Fibroblast of lung (primary cell): Measurements from ENCODE around the gene CMSS1. TPM values are rescaled to one million over a fixed set of nuclear protein-coding genes. Genes with fewer than 3 reads are reported as not detected.

Experiments
- DNase-seq, 2 donors: peaks; one replicate each; pipeline versions ENCODE4 v3.0.0 to v3.0.0-alpha.2; 2010; ENCODE audit warnings: low read depth in 2 of 2
- H2AFZ ChIP-seq: 2 replicates; pipeline ENCODE4 v1.5.1; 2012; ENCODE audit warnings: low read length, control low read depth, inconsistent platforms
- H3K27ac ChIP-seq: 2 replicates; pipeline ENCODE4 v1.5.1; 2011; ENCODE audit warnings: low read length, control low read depth; ENCODE audit not compliant: insufficient read depth
- H3K27me3 ChIP-seq: 2 replicates; pipeline ENCODE4 v1.5.1; 2011; ENCODE audit warnings: mild to moderate bottlenecking, low read length; ENCODE audit not compliant: control insufficient read depth, insufficient read depth
- H3K36me3 ChIP-seq: 2 replicates; pipeline ENCODE4 v1.5.1; 2011; ENCODE audit warnings: low read length; ENCODE audit not compliant: control insufficient read depth, insufficient read depth
- H3K4me1 ChIP-seq: 2 replicates; pipeline ENCODE4 v1.5.1; 2011; ENCODE audit warnings: low read length; ENCODE audit not compliant: control insufficient read depth, insufficient read depth; ENCODE audit errors: extremely low read depth
- H3K4me2 ChIP-seq: 2 replicates; pipeline ENCODE4 v1.5.1; 2011; ENCODE audit warnings: low read length, control low read depth; ENCODE audit not compliant: insufficient read depth; ENCODE audit errors: extremely low read depth
- H3K4me3 ChIP-seq, 4 experiments: fragments of 200-600 bp in 1 of 4; sonication (generic) in 1 of 4; replicated peaks in 1 of 4; 2 replicates each; pipeline ENCODE4 v1.5.1; 2011 to 2016; ENCODE audit warnings: low read length in 4 of 4, low read depth in 3 of 4, mild to moderate bottlenecking in 3 of 4, control low read depth in 2 of 4, inconsistent platforms in 1 of 4, mixed read lengths in 1 of 4; ENCODE audit not compliant: insufficient read depth in 1 of 4; ENCODE audit errors: control extremely low read depth in 1 of 4
- H3K79me2 ChIP-seq: 2 replicates; pipeline ENCODE4 v1.5.1; 2012; ENCODE audit warnings: mild to moderate bottlenecking, low read length, inconsistent platforms; ENCODE audit not compliant: control insufficient read depth, insufficient read depth
- H3K9ac ChIP-seq: 2 replicates; pipeline ENCODE4 v1.5.1; 2011; ENCODE audit warnings: mild to moderate bottlenecking, low read length, control low read depth; ENCODE audit not compliant: insufficient read depth
- H3K9me3 ChIP-seq: 2 replicates; pipeline ENCODE4 v1.5.1; 2012; ENCODE audit warnings: low read depth, low read length; ENCODE audit not compliant: control insufficient read depth, insufficient read depth
- H4K20me1 ChIP-seq: 2 replicates; pipeline ENCODE4 v1.5.1; 2011; ENCODE audit warnings: low read length; ENCODE audit not compliant: control insufficient read depth, insufficient read depth; ENCODE audit errors: extremely low read depth
- EZH2 ChIP-seq: IDR thresholded peaks from 2 replicates; pipeline ENCODE4 v1.5.1; 2012; ENCODE audit warnings: low read length, control low read depth, mild to moderate bottlenecking; ENCODE audit errors: missing control alignments
- polyA plus RNA-seq, 2 donors: library from polyadenylated mRNA; depleted of rRNA in 1 of 2; stranded (reverse) in 1 of 2; unstranded in 1 of 2; fragments of >200 nt; gene quantifications; 2 replicates each; pipeline ENCODE4 v1.2.1, GENCODE V29; 2011 to 2012; ENCODE audit warnings: missing spikeins in 1 of 2
- total RNA-seq: library from RNA; depleted of rRNA; stranded (reverse); fragments of >200 nt; gene quantifications from 2 replicates; pipeline ENCODE4 v1.2.1, GENCODE V29; 2014
- TF ChIP-seq, protein P1 (sequence below), 2 donors: IDR thresholded peaks in 1 of 2; conservative IDR thresholded peaks in 1 of 2; 1 replicate in 1 of 2; 2 replicates in 1 of 2; pipeline ENCODE4 v1.5.1; 2011 to 2012; ENCODE audit warnings: low read length in 2 of 2, control low read depth in 1 of 2, inconsistent platforms in 1 of 2, low read depth in 1 of 2, mild to moderate bottlenecking in 1 of 2

The CMSS1 gene
- total and polyA plus RNA-seq, 2 donors (not counting 1 experiment from before 2014, with no cell fraction given) = 6.9 to 13.2 TPM

DNA sequence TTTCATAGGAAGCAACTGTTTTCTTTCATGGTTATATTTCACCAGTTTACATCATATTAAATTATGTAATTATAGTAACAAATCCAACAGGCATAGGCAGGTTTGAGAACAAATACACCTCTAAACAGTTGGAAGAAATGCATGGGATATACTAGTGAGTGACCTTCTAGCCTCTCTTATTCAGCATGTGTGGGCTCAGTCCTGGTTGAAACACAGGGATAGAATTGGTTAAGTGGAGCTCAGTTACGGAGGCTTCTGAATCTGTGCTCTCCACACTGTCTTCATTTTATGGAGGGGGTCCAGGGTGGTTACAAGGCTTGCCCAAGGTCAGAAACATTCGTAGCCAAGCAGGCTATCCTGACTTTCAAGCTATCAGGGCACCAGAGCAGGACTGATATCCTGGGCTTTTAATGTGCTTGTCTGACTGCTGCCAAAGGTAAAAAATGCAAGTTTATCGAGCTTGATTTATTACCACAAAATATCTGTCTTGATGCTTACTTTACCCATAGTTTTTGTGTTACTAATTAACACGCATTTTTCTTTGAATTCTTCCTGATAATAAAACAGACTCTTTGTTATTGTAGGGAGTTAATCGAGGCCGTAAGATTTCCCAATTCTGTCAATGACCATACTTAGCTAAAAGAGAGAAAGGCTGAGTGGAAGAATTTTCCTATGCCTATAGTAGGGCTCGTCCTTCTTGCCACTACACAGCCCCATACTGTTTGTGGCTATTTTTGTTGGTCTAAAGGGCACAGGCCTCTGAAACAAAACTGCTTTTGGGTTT is 207.1 kb downstream of the CMSS1 start:
- peak in 1 of 2 donors; percentile 91 for DNase-seq
- Histone ChIP-seq H3K27me3 (no peaks in the 10 kb centered on the region), H3K79me2 (no peaks in the 10 kb centered on the region), H3K9ac (no peak overlapping the region), H3K4me3 (no peak overlapping the region), H3K4me2 (no peak overlapping the region), H2AFZ (no peak overlapping the region), H3K9me3 (no peaks in the 10 kb centered on the region), H3K36me3 (no peaks in the 10 kb centered on the region), H4K20me1 (no peaks in the 10 kb centered on the region), H3K27ac (no peak overlapping the region), H3K4me1 (no peaks in the 10 kb centered on the region)
- no peak for TF ChIP-seq EZH2
- TF ChIP-seq, protein P1, sequence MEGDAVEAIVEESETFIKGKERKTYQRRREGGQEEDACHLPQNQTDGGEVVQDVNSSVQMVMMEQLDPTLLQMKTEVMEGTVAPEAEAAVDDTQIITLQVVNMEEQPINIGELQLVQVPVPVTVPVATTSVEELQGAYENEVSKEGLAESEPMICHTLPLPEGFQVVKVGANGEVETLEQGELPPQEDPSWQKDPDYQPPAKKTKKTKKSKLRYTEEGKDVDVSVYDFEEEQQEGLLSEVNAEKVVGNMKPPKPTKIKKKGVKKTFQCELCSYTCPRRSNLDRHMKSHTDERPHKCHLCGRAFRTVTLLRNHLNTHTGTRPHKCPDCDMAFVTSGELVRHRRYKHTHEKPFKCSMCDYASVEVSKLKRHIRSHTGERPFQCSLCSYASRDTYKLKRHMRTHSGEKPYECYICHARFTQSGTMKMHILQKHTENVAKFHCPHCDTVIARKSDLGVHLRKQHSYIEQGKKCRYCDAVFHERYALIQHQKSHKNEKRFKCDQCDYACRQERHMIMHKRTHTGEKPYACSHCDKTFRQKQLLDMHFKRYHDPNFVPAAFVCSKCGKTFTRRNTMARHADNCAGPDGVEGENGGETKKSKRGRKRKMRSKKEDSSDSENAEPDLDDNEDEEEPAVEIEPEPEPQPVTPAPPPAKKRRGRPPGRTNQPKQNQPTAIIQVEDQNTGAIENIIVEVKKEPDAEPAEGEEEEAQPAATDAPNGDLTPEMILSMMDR (conservative IDR thresholded peaks at IDR 0.05 in 1 of 2, IDR thresholded peaks at IDR 0.05 in 1 of 2; ENCODE audit: low read depth in 1 of 2, low read length in 2 of 2) = no peak

DNA sequence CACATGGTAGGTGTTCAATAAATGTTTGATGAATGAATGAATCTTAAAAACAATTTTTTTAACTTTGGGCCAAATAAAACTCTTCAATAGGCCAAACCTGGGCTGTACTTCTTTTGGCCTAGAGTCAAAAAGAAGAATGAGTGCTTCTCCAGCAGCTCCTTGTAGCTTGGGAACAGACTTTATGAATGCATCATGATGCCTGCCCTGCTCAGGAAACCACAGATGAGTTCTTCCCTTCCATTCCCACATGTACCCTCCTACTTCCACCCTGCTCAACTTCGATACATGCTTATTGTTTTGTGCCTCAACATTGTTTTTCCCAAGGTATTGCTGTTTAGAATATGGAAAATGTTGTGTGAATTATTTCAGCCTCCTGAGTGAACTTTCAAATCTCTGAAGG is 209.7 kb downstream of the CMSS1 start:
- Histone ChIP-seq H3K4me1 (no peaks in the 10 kb centered on the region), H3K36me3 (no peaks in the 10 kb centered on the region), H3K27me3 (no peaks in the 10 kb centered on the region), H3K4me3 (no peak overlapping the region), H4K20me1 (no peaks in the 10 kb centered on the region), H3K9ac (no peak overlapping the region), H3K4me2 (no peak overlapping the region), H3K27ac (no peak overlapping the region), H2AFZ (no peak overlapping the region), H3K79me2 (no peaks in the 10 kb centered on the region), H3K9me3 (no peaks in the 10 kb centered on the region)
- no peak for TF ChIP-seq EZH2
- TF ChIP-seq, protein P1 (conservative IDR thresholded peaks at IDR 0.05 in 1 of 2, IDR thresholded peaks at IDR 0.05 in 1 of 2; ENCODE audit: low read depth in 1 of 2, low read length in 2 of 2) = no peak
- peak in 1 of 2 donors; percentile 72 for DNase-seq

DNA sequence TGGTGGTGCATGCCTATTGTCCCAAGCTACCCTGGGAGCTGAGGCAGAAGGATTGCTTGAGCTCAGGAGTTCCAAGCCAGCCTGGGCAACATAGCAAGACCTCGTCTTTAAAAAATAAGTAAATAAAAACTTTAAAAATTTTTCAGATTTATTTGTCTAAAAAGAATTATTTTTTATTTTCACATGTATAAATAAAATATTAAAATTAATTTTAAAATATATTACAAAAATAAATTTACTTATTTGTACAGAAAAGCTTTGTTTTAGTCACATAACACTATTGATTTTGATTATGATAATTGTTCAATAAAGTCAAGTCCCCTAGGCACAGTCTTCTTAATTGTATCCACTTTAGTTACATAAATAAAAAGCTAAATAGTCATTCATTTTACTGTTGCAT is 211.4 kb downstream of the CMSS1 start:
- no peak for TF ChIP-seq EZH2
- TF ChIP-seq, protein P1 (conservative IDR thresholded peaks at IDR 0.05 in 1 of 2, IDR thresholded peaks at IDR 0.05 in 1 of 2; ENCODE audit: low read depth in 1 of 2, low read length in 2 of 2) = no peak
- Histone ChIP-seq H3K4me2 (no peak overlapping the region), H3K4me1 (no peaks in the 10 kb centered on the region), H3K27me3 (no peaks in the 10 kb centered on the region), H2AFZ (no peak overlapping the region), H3K9ac (no peak overlapping the region), H3K9me3 (no peaks in the 10 kb centered on the region), H3K27ac (no peak overlapping the region), H3K4me3 (no peak overlapping the region), H4K20me1 (no peaks in the 10 kb centered on the region), H3K79me2 (no peaks in the 10 kb centered on the region), H3K36me3 (no peaks in the 10 kb centered on the region)
- DNase-seq = no peak
